ENCODE data around the gene MALAT1. TPM values are rescaled to one million over a fixed set of nuclear protein-coding genes. Genes with fewer than 3 reads are reported as not detected.
A peak's percentile ranks its signal among the peaks of the same experiment; 100 is the strongest.

The MALAT1 gene
- total and polyA plus RNA-seq, 2 of the 13 experiments (the other 11 are each of a cell fraction or from before 2014, with no cell fraction given): 143 to 1,237 TPM

DNA sequence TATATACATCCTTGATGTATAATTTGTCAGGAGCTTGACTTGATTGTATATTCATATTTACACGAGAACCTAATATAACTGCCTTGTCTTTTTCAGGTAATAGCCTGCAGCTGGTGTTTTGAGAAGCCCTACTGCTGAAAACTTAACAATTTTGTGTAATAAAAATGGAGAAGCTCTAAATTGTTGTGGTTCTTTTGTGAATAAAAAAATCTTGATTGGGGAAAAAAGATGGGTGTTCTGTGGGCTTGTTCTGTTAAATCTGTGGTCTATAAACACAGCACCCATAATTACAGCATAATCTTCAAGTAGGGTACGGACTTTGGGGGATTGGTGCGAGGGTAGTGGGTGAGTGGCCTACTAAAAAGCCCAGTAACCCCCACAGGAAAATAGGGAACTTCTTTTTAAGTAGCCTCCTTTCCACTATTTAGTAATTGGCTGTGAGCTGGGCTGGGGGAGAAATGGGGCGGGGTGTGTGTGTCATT is 7.5 kb downstream of the MALAT1 start:
- DNase-seq (ENCODE audit: low spot score): no peak
- peaks cover 63% of the 10 kb centered on the region for H3K4me1 ChIP-seq (ENCODE audit: insufficient read depth, low read length)

DNA sequence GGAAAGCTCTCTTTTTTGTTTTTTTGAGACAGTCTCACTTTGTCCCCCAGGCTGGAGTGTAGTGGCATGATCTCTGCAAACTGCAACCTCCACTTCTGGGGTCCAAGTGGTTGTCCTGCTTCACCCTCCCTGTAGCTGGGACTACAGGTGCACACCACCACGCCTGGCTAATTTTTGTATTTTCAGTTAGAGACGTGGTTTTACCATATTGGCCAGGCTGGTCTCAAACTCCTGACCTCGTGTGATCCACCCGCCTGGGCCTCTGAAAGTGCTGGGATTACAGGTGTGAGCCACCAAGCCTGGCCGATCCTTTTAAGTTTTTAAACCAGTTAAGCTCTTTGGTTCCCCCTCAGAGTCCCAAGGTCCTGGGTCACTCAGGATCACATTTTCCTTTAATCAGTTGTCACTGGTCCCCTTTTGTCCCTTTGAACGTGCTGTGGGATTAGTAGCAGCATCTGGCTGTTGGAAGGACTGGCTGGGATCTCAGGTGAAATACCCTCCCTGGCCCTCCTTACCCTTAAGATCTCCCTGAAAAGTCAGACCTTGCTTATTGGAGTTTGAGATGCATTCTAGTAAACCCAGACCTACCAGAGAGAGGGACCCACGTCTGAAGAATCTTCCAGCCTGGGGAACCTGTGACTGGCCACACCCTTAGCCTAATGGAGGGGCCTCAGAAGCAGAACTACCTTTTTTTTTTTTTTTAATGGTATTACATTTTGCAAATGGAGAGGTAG is 8.1 kb downstream of the MALAT1 start:
- Histone ChIP-seq H2AFZ (ENCODE audit: low read length) (no peak overlapping the region), H4K20me1 (ENCODE audit: insufficient read depth, low read length) (peaks cover 55% of the 10 kb centered on the region), H3K9me3 (ENCODE audit: low read length) (no peaks in the 10 kb centered on the region), H3K9ac (ENCODE audit: insufficient read depth, low read depth, low read length) (no peak overlapping the region), H3K4me3 (replicated peaks in 1 of 3; ENCODE audit: insufficient read depth in 1 of 3, low read depth in 2 of 3, low read length in 3 of 3) (no peak overlapping the region), H3K27ac (ENCODE audit: extremely low read length, insufficient read depth, low read length) (peak overlapping the region; percentile 49), H3K4me1 (ENCODE audit: insufficient read depth, low read length) (peaks cover 63% of the 10 kb centered on the region), H3K4me2 (ENCODE audit: low read depth, low read length) (peak overlapping the region; percentile 50), H3K79me2 (ENCODE audit: insufficient read depth, low read length) (peaks cover 42% of the 10 kb centered on the region), H3K36me3 (replicated peaks in 1 of 2; ENCODE audit: control insufficient read depth in 1 of 2, insufficient read depth in 2 of 2, low read length in 2 of 2) (peaks cover 6 to 34% of the 10 kb centered on the region in 2 experiments), H3K27me3 (ENCODE audit: control insufficient read depth in 1 of 2, insufficient read depth in 2 of 2, low read length in 2 of 2) (no peaks in the 10 kb centered on the region; a peak in 1 of 5 replicates)
- intact Hi-C loops (cut with micrococcal nuclease; ENCODE audit: unreplicated experiment) (no loop called here), in situ Hi-C loops (cut with HindIII; ENCODE audit: extremely low pct_ligation_motif_present, low pct_unique_long_range_greater_than_20kb) (loop anchor here (5.0 to 10.0 kb wide), 2 partner anchors 35 to 52 kb away; no protein-coding TSS in a partner anchor)
- POLR2A ChIA-PET: interaction anchor here (1.0 to 27.3 kb wide), 14 partner anchors 9 to 150 kb away, joined by 3 to 1590 read pairs (median 13); partner anchors contain the start of genes FRMD8, MALAT1, NEAT1 and SCYL1
- ATAC-seq (peak; percentile 41), DNase-seq (ENCODE audit: low spot score) (no peak), FAIRE-seq (no peak)
- CTCF ChIA-PET (ENCODE audit: low intra/inter-chr PET ratio, low total read pairs): no interaction called here
- no TSS peak for BruUV-seq (replicated peaks)
- 6% methylated on average over 7 of the region's 7 CpGs for WGBS (ENCODE audit: low lambda C conversion rate)
- no peak for TF ChIP-seq KAT2B (IDR thresholded peaks at IDR 0.05; ENCODE audit: borderline replicate concordance, low read depth, low read length)
- 0 out of 2 replicates have a peak, but pooled peaks have one; percentile 18 for TF ChIP-seq TOPORS (CRISPR knock-in tag; IDR thresholded peaks at IDR 0.05)
- TF ChIP-seq ZNF225 (CRISPR knock-in tag; IDR thresholded peaks at IDR 0.05): no peak
- TF ChIP-seq ZNF260 (CRISPR knock-in tag; IDR thresholded peaks at IDR 0.05; ENCODE audit: borderline replicate concordance, low read depth): no peak
- TF ChIP-seq, protein P1, sequence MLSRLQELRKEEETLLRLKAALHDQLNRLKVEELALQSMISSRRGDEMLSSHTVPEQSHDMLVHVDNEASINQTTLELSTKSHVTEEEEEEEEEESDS (CRISPR knock-in tag; IDR thresholded peaks at IDR 0.05; ENCODE audit: borderline replicate concordance): no peak
- no peak for TF ChIP-seq ZNF878 (CRISPR knock-in tag; IDR thresholded peaks at IDR 0.05)
- TF ChIP-seq ZNF720 (CRISPR knock-in tag; IDR thresholded peaks at IDR 0.05): no peak
- peak; percentile 28; the same call in 1 of the 2 replicates for TF ChIP-seq SALL1 (CRISPR knock-in tag; IDR thresholded peaks at IDR 0.05)
- TF ChIP-seq ZNF251 (CRISPR knock-in tag; IDR thresholded peaks at IDR 0.05): no peak
- TF ChIP-seq, protein P2, sequence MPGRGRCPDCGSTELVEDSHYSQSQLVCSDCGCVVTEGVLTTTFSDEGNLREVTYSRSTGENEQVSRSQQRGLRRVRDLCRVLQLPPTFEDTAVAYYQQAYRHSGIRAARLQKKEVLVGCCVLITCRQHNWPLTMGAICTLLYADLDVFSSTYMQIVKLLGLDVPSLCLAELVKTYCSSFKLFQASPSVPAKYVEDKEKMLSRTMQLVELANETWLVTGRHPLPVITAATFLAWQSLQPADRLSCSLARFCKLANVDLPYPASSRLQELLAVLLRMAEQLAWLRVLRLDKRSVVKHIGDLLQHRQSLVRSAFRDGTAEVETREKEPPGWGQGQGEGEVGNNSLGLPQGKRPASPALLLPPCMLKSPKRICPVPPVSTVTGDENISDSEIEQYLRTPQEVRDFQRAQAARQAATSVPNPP (CRISPR knock-in tag; IDR thresholded peaks at IDR 0.05): peak; percentile 86; the same call in 1 of the 2 replicates
- TF ChIP-seq KDM5B (CRISPR knock-in tag; IDR thresholded peaks at IDR 0.05; ENCODE audit: borderline replicate concordance): no peak
- peak; percentile 99 for TF ChIP-seq POLR2AphosphoS2 (IDR thresholded peaks at IDR 0.05; ENCODE audit: low read depth, low read length)
- no peak for TF ChIP-seq ZNF430 (CRISPR knock-in tag; IDR thresholded peaks at IDR 0.05)
- peak; percentile 15; the same call in 1 of the 2 replicates for TF ChIP-seq PHF21A (CRISPR knock-in tag; IDR thresholded peaks at IDR 0.05)

More for the DNA sequence above, 7.5 kb downstream of the MALAT1 start:
- Histone ChIP-seq H2AFZ (ENCODE audit: low read length) (no peak overlapping the region), H3K36me3 (replicated peaks in 1 of 2; ENCODE audit: control insufficient read depth in 1 of 2, insufficient read depth in 2 of 2, low read length in 2 of 2) (peaks cover 6 to 40% of the 10 kb centered on the region in 2 experiments), H3K4me3 (replicated peaks in 1 of 3; ENCODE audit: insufficient read depth in 1 of 3, low read depth in 2 of 3, low read length in 3 of 3) (no peak overlapping the region), H3K27me3 (ENCODE audit: control insufficient read depth in 1 of 2, insufficient read depth in 2 of 2, low read length in 2 of 2) (no peaks in the 10 kb centered on the region; a peak in 2 of 5 replicates), H4K20me1 (ENCODE audit: insufficient read depth, low read length) (peaks cover 61% of the 10 kb centered on the region), H3K4me2 (ENCODE audit: low read depth, low read length) (peak overlapping the region; percentile 78; the same call in 1 of the 2 replicates), H3K79me2 (ENCODE audit: insufficient read depth, low read length) (peaks cover 48% of the 10 kb centered on the region), H3K9ac (ENCODE audit: insufficient read depth, low read depth, low read length) (no peak overlapping the region), H3K27ac (ENCODE audit: extremely low read length, insufficient read depth, low read length) (peak overlapping the region; percentile 49), H3K9me3 (ENCODE audit: low read length) (no peaks in the 10 kb centered on the region)
- CTCF ChIA-PET (ENCODE audit: low intra/inter-chr PET ratio, low total read pairs): no interaction called here
- POLR2A ChIA-PET: interaction anchor here (1.3 to 27.3 kb wide), 13 partner anchors 8 to 149 kb away, joined by 4 to 1590 read pairs (median 15); partner anchors contain the start of genes FRMD8, MALAT1, NEAT1 and SCYL1
- no TSS peak for BruUV-seq (replicated peaks)
- in situ Hi-C loops (cut with HindIII; ENCODE audit: extremely low pct_ligation_motif_present, low pct_unique_long_range_greater_than_20kb): loop anchor here (5.0 to 10.0 kb wide), 2 partner anchors 34 to 52 kb away; no protein-coding TSS in a partner anchor
- ATAC-seq: no peak
- no peak for FAIRE-seq
- WGBS (ENCODE audit: low lambda C conversion rate): 91% methylated on average over 4 of the region's 4 CpGs
- intact Hi-C loops (cut with micrococcal nuclease; ENCODE audit: unreplicated experiment): no loop called here
- TF ChIP-seq ZNF546 (CRISPR knock-in tag; conservative IDR thresholded peaks at IDR 0.05) (0 out of 2 replicates have a peak, but pooled peaks have one; percentile 8), DNMT3B (CRISPR knock-in tag; conservative IDR thresholded peaks at IDR 0.05) (0 out of 2 replicates have a peak, but pooled peaks have one; percentile 14), ASH2L (IDR thresholded peaks at IDR 0.05; ENCODE audit: insufficient read length, low read depth, low read length) (peak; percentile 34), HNRNPK (IDR thresholded peaks at IDR 0.05; ENCODE audit: low read depth, low read length, poor library complexity, severe bottlenecking) (peak; percentile 58), NAIF1 (CRISPR knock-in tag; IDR thresholded peaks at IDR 0.05; ENCODE audit: borderline replicate concordance) (0 out of 2 replicates have a peak, but pooled peaks have one; percentile 50), KLF15 (CRISPR knock-in tag; IDR thresholded peaks at IDR 0.05; ENCODE audit: borderline replicate concordance) (no peak)

Measured in HepG2 (cell line).